ENCODE measurements around the gene ACTR3. TPM values are rescaled to one million over a fixed set of nuclear protein-coding genes. Genes with fewer than 3 reads are reported as not detected.

The ACTR3 gene
- total and polyA plus RNA-seq, 2 of the 8 experiments (the other 6 are each of a cell fraction or from before 2014, with no cell fraction given): 51.7 to 184 TPM

DNA sequence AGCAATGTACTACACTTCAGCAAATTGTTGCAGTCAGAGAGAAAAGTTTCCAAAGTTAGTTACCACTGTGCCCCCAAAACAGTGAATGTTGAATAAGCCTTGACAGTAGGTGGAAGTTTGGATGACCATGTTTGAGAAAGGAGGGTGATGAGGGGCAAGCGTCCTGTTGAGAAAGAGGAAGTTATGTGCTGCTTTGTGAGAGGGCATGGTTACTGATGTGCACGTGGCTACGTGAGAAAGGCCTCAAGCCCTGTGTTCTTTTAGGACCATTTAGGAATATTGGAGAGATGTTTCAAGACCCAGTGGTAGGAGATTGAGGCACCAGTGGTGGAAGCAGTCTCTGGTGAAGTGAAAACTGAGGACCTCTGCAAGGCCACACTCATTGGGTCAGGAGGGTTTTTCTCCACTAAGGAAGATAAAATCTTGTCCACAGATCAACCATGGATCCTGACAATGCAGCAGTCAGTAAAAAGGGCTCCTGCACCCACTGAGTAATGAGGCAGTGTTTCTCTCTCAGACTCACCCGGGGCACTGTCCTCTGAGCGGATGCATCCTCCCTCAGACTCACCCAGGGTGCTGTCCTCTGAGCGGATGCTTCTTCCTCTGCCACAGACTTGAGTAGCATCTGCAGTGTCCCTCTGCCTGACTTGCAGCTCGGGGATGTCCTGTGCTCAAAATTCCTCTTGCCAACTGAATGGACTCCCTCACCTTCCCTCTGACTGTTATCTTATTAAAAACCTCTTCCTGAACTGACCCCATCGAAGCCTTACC is 34.7 kb upstream of the ACTR3 start (continued):
- TF ChIP-seq, protein P1, sequence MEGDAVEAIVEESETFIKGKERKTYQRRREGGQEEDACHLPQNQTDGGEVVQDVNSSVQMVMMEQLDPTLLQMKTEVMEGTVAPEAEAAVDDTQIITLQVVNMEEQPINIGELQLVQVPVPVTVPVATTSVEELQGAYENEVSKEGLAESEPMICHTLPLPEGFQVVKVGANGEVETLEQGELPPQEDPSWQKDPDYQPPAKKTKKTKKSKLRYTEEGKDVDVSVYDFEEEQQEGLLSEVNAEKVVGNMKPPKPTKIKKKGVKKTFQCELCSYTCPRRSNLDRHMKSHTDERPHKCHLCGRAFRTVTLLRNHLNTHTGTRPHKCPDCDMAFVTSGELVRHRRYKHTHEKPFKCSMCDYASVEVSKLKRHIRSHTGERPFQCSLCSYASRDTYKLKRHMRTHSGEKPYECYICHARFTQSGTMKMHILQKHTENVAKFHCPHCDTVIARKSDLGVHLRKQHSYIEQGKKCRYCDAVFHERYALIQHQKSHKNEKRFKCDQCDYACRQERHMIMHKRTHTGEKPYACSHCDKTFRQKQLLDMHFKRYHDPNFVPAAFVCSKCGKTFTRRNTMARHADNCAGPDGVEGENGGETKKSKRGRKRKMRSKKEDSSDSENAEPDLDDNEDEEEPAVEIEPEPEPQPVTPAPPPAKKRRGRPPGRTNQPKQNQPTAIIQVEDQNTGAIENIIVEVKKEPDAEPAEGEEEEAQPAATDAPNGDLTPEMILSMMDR (IDR thresholded peaks at IDR 0.05; ENCODE audit: control extremely low read depth in 1 of 3, insufficient read depth in 1 of 3, low read depth in 1 of 3, low read length in 3 of 3): no peak
- TF ChIP-seq TBP (IDR thresholded peaks at IDR 0.05; ENCODE audit: low read depth, low read length) (no peak), CTBP2 (IDR thresholded peaks at IDR 0.05; ENCODE audit: borderline replicate concordance, insufficient read depth, insufficient read length, low read length) (no peak), EP300 (IDR thresholded peaks at IDR 0.05; ENCODE audit: borderline replicate concordance in 1 of 2, low read depth in 2 of 2, low read length in 2 of 2) (no peak)
- TF ChIP-seq, protein P2, sequence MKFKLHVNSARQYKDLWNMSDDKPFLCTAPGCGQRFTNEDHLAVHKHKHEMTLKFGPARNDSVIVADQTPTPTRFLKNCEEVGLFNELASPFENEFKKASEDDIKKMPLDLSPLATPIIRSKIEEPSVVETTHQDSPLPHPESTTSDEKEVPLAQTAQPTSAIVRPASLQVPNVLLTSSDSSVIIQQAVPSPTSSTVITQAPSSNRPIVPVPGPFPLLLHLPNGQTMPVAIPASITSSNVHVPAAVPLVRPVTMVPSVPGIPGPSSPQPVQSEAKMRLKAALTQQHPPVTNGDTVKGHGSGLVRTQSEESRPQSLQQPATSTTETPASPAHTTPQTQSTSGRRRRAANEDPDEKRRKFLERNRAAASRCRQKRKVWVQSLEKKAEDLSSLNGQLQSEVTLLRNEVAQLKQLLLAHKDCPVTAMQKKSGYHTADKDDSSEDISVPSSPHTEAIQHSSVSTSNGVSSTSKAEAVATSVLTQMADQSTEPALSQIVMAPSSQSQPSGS (IDR thresholded peaks at IDR 0.05; ENCODE audit: low read length): no peak
